Measurements from ENCODE around the gene CTSL. TPM values are rescaled to one million over a fixed set of nuclear protein-coding genes. Genes with fewer than 3 reads are reported as not detected.

Gene CTSL
- total RNA-seq, 1 experiment from 2014 or later: 84.2 TPM

GRCh38 chr9:87712801-87713277, 13.1 kb upstream of the CTSL start:
- no TSS peak for BruUV-seq (replicated peaks)
- Mint-ChIP-seq H3K4me3 (ENCODE audit: unreplicated experiment) (peak overlapping the region; percentile 71), H3K27ac (ENCODE audit: low read depth, unreplicated experiment) (peak overlapping the region; percentile 85)

GRCh38 chr9:87713278-87713987, 12.5 kb upstream of the CTSL start:
- Mint-ChIP-seq H3K4me1 (ENCODE audit: insufficient read depth, unreplicated experiment) (peaks cover 17% of the 10 kb centered on the region), H3K36me3 (ENCODE audit: insufficient read depth, unreplicated experiment) (peaks cover 20% of the 10 kb centered on the region), H3K27me3 (ENCODE audit: insufficient read depth, unreplicated experiment) (no peaks in the 10 kb centered on the region), H3K27ac (ENCODE audit: low read depth, unreplicated experiment) (peak overlapping the region; percentile 85), H3K4me3 (ENCODE audit: unreplicated experiment) (peak overlapping the region; percentile 71), H3K9me3 (ENCODE audit: unreplicated experiment) (no peaks in the 10 kb centered on the region)
- peak; percentile 94 for DNase-seq (ENCODE audit: unreplicated experiment)
- intact Hi-C loops (cut with micrococcal nuclease): loop anchor here (1.0 kb wide), 1 partner anchor 80 kb away; no protein-coding TSS in a partner anchor
- no TSS peak for BruUV-seq (replicated peaks)
- ChIA-PET CTCF (interaction anchor here (0.9 to 1.9 kb wide), 4 partner anchors 13 to 99 kb away, joined by 3 to 5 read pairs (median 4); partner anchors contain the start of gene CTSL), POLR2A (interaction anchor here (2.0 to 2.3 kb wide), 3 partner anchors 12 to 99 kb away, joined by 5 to 36 read pairs (median 10); partner anchors contain the start of gene CTSL)
- no peak for TF ChIP-seq CTCF (IDR thresholded peaks at IDR 0.05; ENCODE audit: unreplicated experiment)

More at GRCh38 chr9:87712801-87713277, 13.1 kb upstream of the CTSL start:
- Mint-ChIP-seq H3K27me3 (ENCODE audit: insufficient read depth, unreplicated experiment) (no peaks in the 10 kb centered on the region), H3K36me3 (ENCODE audit: insufficient read depth, unreplicated experiment) (peaks cover 21% of the 10 kb centered on the region), H3K9me3 (ENCODE audit: unreplicated experiment) (no peaks in the 10 kb centered on the region), H3K4me1 (ENCODE audit: insufficient read depth, unreplicated experiment) (peaks cover 17% of the 10 kb centered on the region)
- ChIA-PET POLR2A (no interaction called here), CTCF (no interaction called here)
- no peak for TF ChIP-seq CTCF (IDR thresholded peaks at IDR 0.05; ENCODE audit: unreplicated experiment)
- intact Hi-C loops (cut with micrococcal nuclease): loop anchor here (1.0 kb wide), 1 partner anchor 80 kb away; no protein-coding TSS in a partner anchor
- DNase-seq (ENCODE audit: unreplicated experiment): no peak

- TF ChIP-seq CTCF (IDR thresholded peaks at IDR 0.05; ENCODE audit: unreplicated experiment): no peak
- no peaks in the 10 kb centered on the region for H3K9me3 Mint-ChIP-seq (ENCODE audit: unreplicated experiment)
- ChIA-PET POLR2A (interaction anchor here (1.0 to 2.3 kb wide), 4 partner anchors 12 to 99 kb away, joined by 3 to 36 read pairs (median 8); partner anchors contain the start of gene CTSL), CTCF (interaction anchor here (0.9 to 1.9 kb wide), 4 partner anchors 12 to 98 kb away, joined by 3 to 5 read pairs (median 4); partner anchors contain the start of gene CTSL)
- H3K4me3 Mint-ChIP-seq (ENCODE audit: unreplicated experiment): peak overlapping the region; percentile 71
- peak overlapping the region; percentile 85 for H3K27ac Mint-ChIP-seq (ENCODE audit: low read depth, unreplicated experiment)
- H3K36me3 Mint-ChIP-seq (ENCODE audit: insufficient read depth, unreplicated experiment): peaks cover 16% of the 10 kb centered on the region
- H3K27me3 Mint-ChIP-seq (ENCODE audit: insufficient read depth, unreplicated experiment): no peaks in the 10 kb centered on the region
- TSS peak; percentile 87 for BruUV-seq (replicated peaks)
- intact Hi-C loops (cut with micrococcal nuclease): loop anchor here (1.0 kb wide), 1 partner anchor 79 kb away; no protein-coding TSS in a partner anchor
- H3K4me1 Mint-ChIP-seq (ENCODE audit: insufficient read depth, unreplicated experiment): peaks cover 17% of the 10 kb centered on the region
- no peak for DNase-seq (ENCODE audit: unreplicated experiment)
Measured at GRCh38 chr9:87713988-87714330, 12.0 kb upstream of the CTSL start.

- Mint-ChIP-seq H3K4me1 (ENCODE audit: insufficient read depth, unreplicated experiment) (peaks cover 17% of the 10 kb centered on the region), H3K4me3 (ENCODE audit: unreplicated experiment) (no peak overlapping the region), H3K36me3 (ENCODE audit: insufficient read depth, unreplicated experiment) (peaks cover 9% of the 10 kb centered on the region), H3K27ac (ENCODE audit: low read depth, unreplicated experiment) (peak overlapping the region; percentile 81), H3K27me3 (ENCODE audit: insufficient read depth, unreplicated experiment) (no peaks in the 10 kb centered on the region), H3K9me3 (ENCODE audit: unreplicated experiment) (no peaks in the 10 kb centered on the region)
- no peak for TF ChIP-seq CTCF (IDR thresholded peaks at IDR 0.05; ENCODE audit: unreplicated experiment)
- BruUV-seq (replicated peaks): no TSS peak
- DNase-seq (ENCODE audit: unreplicated experiment): peak; percentile 81
- intact Hi-C loops (cut with micrococcal nuclease): no loop called here
- ChIA-PET POLR2A (interaction anchor here (1.0 to 2.3 kb wide), 5 partner anchors 11 to 98 kb away, joined by 3 to 36 read pairs (median 6); partner anchors contain the start of gene CTSL), CTCF (interaction anchor here (0.6 to 1.9 kb wide), 3 partner anchors 11 to 739 kb away, joined by 3 to 5 read pairs (median 5); partner anchors contain the start of gene CTSL)
Measured at GRCh38 chr9:87714819-87715218, 11.1 kb upstream of the CTSL start.

All from MCF 10A (cell line).